Measurements from ENCODE around the gene CDK14. TPM values are rescaled to one million over a fixed set of nuclear protein-coding genes. Genes with fewer than 3 reads are reported as not detected.
"Not testable (repeated sequence)": the region's sequence is repeated elsewhere in the genome, so short reads cannot be mapped to it uniquely, and the experiment has no call there.

CDK14 gene
- total RNA-seq, 1 donor from 2014 or later = 79.4 TPM

- DNase-seq (ENCODE audit: low spot score); ATAC-seq; intact Hi-C loops (cut with DNase I): not testable (repeated sequence)
Observed at GRCh38 chr7:90815552-90815951, 219.4 kb downstream of the CDK14 start.

GRCh38 chr7:90816511-90817142 is 220.5 kb downstream of the CDK14 start:
- peak; percentile 89 for ATAC-seq
- intact Hi-C loops (cut with DNase I) = no loop called here
- no peak for DNase-seq (ENCODE audit: low spot score)

DNA sequence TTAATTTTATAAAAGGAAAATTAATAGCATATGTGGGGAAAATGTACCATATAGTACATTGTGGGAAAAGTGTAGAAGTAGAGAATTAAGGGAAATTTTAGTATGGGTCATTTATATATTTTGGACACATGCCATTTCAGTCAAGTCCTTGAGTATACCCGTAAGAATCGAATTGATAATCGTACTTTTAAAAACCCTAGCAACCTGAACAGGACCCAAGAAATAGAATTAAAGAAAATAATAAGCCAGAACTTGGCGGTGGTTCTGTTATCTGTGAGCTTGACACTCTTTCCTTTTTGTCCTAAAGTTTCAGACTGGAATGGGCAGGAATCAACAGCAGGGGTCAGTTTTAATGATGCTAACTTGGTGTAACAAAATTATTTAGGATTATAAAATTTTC is 221.0 kb downstream of the CDK14 start:
- ATAC-seq = no peak
- no peak for DNase-seq (ENCODE audit: low spot score)
- intact Hi-C loops (cut with DNase I) = no loop called here

DNA sequence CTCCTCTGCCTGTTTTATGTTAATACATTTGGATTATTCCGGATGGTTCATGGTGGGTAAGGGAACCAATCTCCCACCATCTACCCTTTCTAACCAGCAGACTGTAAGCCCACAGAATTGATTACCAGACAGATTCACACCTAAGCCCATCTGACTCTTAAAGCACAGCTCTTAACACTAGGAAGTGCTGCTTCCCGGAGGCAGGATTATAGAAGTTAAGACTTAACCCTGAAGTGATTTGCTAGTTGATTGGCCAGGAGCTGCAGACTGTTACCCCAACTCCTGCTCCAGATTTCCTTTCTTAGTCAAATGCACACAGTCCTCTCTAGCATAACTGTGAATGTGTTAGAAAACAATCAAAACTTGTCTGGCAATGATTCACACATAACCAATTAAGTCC is 221.7 kb downstream of the CDK14 start:
- intact Hi-C loops (cut with DNase I) = no loop called here
- ATAC-seq (peak; percentile 9), DNase-seq (ENCODE audit: low spot score) (no peak)

DNA sequence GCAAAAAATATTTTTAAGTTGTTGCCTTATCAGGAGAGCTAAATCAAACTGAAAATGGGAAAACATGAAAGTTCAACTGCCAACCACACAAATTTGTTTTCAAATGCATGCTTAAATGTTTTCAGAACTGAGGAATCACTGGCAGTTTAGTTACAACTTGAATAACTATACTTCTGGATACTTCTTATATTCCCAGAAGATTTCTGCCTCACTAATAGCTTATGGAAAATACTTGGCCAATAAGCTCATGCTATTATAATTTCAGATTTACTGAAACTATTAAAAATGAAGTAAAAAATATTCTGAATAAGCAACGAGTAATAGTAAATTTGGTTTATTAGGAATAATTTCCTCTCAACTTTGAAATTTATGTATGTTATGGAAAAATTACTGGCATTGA is 222.2 kb downstream of the CDK14 start:
- intact Hi-C loops (cut with DNase I) = no loop called here
- no peak for ATAC-seq
- DNase-seq (ENCODE audit: low spot score) = no peak

- ATAC-seq (peak; percentile 48), DNase-seq (ENCODE audit: low spot score) (no peak)
- intact Hi-C loops (cut with DNase I) = no loop called here
Observed at GRCh38 chr7:90821961-90822620, 226.0 kb downstream of the CDK14 start.

DNA sequence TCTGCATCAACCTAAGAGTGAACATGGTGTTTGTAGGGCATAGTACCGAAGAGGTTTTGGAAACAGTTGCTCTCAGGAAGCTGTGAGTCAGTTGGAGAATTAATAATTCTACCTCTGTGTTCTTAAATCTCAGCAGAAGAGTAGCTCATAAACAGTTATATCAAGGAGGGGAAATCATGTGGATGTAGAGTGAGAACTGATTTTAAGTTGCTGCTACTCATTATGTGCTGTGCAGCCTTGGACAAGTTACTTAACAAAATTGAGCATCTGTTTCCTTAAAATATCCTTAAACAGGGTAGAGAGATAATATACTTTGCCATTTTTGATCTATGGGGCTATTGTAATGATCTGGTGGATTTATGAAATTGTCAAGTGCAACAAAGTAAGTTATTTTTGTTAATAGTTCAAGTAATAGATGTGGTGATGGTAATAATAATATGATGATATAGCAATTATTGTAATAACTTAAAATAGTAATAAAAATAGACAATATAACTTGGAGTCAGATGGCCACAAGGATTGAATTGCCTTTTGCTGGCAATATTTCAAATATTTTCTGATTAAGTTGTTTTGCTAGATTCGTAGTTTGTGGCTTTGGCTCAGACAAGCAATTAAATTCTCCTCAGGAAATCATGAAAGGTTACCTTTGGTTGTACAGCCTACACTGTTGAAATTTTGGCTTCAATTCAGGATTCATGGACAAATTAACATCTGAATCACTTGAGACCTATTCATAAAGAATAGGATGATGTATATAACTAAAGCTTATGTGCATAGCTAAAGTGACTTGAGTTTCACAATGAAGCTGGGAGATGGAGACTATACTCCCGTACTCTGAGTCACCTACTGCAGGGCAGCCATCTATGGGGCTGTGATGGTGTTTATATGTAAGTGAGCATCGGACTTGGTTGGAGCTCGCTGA is 228.5 kb downstream of the CDK14 start:
- ATAC-seq = peak; percentile 40
- no peak for DNase-seq (ENCODE audit: low spot score)
- intact Hi-C loops (cut with DNase I) = no loop called here

GRCh38 chr7:90825779-90826178 is 229.7 kb downstream of the CDK14 start:
- intact Hi-C loops (cut with DNase I) = no loop called here
- ATAC-seq (peak; percentile 61), DNase-seq (ENCODE audit: low spot score) (no peak)

DNA sequence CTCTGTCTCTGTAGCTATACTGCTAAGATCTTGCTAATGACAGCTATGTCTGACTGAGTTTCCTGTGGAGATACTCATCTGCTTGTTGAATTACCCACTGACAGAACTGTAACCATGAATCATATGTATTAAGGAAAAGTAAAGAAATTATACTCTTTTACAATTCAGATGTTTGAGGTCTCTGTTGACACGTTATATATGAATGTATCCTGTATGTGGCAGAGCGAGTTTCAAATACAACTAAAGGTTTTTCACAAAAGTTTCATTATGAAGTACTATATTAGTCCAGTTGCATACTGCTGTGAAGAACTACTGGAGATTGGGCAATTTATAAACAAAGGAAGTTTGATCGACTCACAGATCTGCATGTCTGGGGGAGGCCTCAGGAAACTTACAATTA is 232.5 kb downstream of the CDK14 start:
- ATAC-seq (no peak), DNase-seq (ENCODE audit: low spot score) (no peak)
- intact Hi-C loops (cut with DNase I) = no loop called here

DNA sequence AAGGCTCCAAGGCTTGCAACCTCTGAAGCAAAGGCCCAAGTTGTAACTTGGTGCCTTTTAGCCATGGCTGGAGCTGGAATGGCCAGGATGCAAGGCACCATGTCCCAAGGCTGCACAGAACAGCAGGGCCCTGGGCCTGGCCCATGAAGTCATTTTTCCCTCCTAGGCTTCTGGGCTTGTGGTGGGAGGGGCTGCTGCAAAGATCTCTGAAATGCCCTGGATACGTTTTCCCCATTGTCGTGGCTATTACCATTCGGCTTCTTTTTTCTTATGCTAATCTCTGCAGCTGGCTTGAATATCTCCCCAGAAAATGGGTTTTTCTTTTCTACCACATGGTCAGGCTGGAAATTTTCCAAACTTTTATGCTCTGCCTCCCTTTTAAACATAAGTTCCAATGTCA is 234.2 kb downstream of the CDK14 start:
- intact Hi-C loops (cut with DNase I) = no loop called here
- no peak for DNase-seq (ENCODE audit: low spot score)
- ATAC-seq = no peak

GRCh38 chr7:90832726-90833125 is 236.6 kb downstream of the CDK14 start:
- intact Hi-C loops (cut with DNase I) = no loop called here
- no peak for DNase-seq (ENCODE audit: low spot score)
- ATAC-seq = no peak

DNA sequence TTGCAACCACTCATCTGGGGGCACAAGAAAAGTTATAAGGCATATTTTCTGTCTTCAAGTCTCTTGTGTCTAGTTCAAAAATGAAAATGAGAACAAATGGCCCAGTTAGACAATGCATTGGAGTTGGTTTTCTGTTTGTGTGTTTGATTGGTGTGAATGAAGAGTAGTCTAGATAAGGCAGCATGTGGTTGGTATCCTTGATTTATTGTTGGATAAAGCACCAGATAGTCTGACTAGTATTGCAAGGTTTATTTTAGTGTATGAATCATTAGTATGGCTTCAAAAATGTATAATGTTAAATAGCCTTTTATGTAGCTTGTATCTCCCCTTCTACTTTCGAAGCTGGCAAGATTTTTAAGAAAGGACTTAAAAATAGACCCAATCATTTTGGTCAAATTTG is 237.3 kb downstream of the CDK14 start:
- no peak for DNase-seq (ENCODE audit: low spot score)
- intact Hi-C loops (cut with DNase I) = no loop called here
- ATAC-seq = no peak

DNA sequence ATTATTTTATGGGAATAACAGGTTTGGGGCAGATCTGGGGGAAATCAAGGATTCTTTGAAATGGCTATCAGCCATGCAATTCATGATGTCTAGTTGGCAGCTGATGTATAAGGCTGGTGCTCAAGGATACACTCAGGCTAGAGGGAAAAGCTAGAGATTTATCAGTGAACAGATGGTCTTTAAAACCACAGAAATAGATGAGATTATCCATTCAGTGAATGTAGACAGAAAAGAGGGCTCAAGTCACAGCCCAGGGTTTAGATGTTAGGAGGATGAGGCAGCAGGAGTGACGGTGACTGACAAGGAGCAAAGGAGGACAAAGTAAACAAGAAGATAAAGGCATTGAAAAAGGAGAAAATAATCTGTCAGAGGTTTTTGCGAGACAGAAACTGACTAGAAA is 238.7 kb downstream of the CDK14 start:
- DNase-seq (ENCODE audit: low spot score) = no peak
- intact Hi-C loops (cut with DNase I) = no loop called here

GRCh38 chr7:90835861-90836260 is 239.7 kb downstream of the CDK14 start:
- intact Hi-C loops (cut with DNase I) = no loop called here
- no peak for DNase-seq (ENCODE audit: low spot score)
- ATAC-seq = no peak

More for the DNA sequence above, 238.7 kb downstream of the CDK14 start:
- no peak for ATAC-seq

GRCh38 chr7:90836937-90837336 is 240.8 kb downstream of the CDK14 start:
- DNase-seq (ENCODE audit: low spot score) = no peak
- no peak for ATAC-seq
- intact Hi-C loops (cut with DNase I) = no loop called here

DNA sequence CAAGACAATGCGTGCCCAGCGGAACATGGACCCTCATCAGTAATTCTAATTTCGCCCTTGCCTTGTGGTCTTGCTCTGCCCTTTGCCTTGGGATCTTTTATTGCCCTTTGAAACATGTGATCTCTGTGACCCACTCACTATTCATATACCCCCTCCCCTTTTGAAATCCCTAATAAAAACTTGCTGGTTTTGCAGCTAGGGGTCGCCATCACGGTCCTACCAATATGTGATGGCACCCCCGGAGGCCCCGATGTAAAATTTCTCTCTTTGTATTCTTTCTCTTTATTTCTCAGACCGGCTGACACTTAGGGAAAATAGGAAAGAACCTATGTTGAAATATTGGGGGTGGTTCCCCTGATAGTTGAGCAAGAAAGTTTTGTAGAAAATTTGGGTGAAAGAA is 242.7 kb downstream of the CDK14 start:
- intact Hi-C loops (cut with DNase I) = no loop called here
- no peak for ATAC-seq
- no peak for DNase-seq (ENCODE audit: low spot score)

DNA sequence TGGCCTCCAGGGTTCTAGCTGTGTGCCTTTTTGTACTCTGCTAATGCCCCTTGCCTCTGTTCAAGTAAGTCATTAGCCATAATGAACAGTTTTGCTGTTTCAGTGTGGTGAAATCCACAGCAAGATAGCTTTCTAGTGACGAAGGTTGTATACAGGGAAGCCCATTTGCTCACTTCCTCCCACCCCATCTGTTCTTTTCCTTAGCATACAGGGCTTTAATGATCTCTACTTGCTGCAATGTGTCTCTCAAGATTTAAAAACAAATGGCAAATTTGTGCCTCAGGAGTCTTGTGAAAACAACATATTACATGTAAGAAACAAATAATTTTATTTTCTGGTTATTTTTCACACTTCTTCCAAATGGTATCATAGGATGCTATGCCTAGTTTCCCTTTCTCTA is 243.2 kb downstream of the CDK14 start:
- DNase-seq (ENCODE audit: low spot score) = no peak
- ATAC-seq = no peak
- intact Hi-C loops (cut with DNase I) = no loop called here

DNA sequence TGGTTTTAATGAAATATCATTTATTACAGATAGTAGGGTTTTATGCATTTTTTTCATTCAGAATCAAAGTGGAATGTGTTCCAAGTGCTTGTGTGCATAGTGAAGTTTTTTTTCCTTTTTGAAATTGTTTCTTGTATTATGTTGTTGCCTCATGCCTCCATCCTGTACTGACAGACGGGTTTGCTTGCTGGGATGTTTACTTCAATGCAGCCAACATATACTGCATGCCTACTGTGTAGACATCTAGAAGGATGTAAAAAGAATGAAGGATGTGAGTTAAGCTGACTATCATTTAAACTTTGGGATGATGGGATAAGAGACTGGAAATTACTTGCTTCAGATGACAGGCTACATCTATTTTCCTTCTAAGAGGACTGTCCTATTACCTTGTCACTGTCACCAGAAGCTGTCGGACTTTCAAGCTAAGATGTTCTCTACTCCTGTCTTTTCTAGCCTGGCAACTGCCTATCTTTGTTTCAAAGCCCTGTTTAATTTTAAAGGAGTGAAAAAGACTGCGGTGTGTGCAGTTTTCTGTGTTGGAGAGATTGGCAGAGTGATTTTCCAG is 243.7 kb downstream of the CDK14 start:
- intact Hi-C loops (cut with DNase I) = no loop called here
- ATAC-seq (no peak), DNase-seq (ENCODE audit: low spot score) (no peak)

DNA sequence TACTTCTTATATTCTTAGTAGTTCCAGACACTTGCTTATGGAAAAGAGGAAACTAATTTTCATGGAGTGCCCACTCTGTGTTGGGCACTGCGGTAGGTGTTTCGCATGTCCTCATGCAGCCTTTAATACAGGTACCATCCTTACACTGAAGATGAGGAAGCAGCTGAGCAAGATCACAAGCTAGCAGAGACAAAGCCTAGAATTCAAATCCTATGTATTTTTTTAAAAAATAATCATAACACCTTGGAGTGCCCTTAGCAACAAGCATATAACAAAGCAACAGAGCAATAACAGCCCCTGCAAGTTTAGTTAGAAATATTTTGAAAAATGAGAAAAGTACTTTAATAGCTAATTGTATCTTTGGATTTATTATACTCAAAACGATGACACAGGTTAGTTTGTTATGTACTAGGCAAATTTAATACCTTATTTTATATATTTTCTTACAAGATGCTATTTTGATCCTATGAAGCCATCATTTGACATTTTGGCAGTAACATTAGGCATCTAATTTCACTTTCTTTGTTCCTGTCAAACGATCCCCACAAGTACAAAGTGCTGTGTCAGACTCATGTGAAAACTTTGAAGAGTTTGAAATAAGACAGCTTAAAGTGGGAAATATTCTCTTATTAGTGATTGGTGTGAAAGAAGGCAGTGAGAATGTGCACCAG is 245.8 kb downstream of the CDK14 start:
- intact Hi-C loops (cut with DNase I) = no loop called here
- DNase-seq (ENCODE audit: low spot score) = no peak
- ATAC-seq = no peak
